Activated naive CD4-positive, alpha-beta T cell (primary cell): Measurements from ENCODE around the gene SLC12A4.
"Not testable (repeated sequence)": the region's sequence is repeated elsewhere in the genome, so short reads cannot be mapped to it uniquely, and the experiment has no call there.

Experiments used
- DNase-seq, 4 experiments: peaks; one replicate each; lab custom pipeline; 2025; lab: John Stamatoyannopoulos, UW

Gene SLC12A4

DNA sequence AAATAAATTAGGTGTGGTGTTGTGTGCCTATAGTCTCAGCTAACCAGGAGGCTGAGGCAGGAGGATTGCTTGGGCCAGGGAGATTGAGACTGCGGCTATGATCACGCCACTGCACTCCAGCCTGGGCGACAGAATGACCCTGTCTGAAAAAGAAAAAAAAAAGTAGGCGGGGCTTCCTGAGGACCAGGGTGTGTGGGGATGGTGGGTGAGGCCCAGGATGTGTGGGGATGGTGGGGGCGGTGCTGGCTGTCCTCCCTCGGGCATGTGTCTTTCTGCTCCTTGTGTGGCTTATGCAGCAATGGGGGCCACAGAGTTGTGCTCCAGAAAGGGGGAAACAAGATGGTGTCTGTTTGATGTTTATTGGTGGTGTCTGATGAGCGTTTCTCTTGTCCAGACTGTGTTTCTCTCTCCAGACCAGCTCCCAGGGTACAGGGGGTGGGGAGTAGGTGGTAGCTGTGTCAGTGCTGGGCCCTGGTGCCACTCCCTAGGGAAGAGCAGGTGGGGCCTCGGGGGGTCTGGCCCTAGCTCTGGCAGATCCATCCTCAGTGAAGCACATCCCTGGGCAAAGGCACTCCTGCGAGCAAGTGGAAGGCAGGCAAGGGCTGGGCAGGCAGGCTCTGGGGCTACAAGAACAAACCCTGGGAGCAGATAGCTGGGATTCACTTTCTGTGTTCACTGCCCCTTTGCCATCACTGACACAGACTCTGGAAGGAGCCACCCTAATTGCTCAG lies 26.8 kb downstream of the SLC12A4 start:
- no peak for DNase-seq

DNA sequence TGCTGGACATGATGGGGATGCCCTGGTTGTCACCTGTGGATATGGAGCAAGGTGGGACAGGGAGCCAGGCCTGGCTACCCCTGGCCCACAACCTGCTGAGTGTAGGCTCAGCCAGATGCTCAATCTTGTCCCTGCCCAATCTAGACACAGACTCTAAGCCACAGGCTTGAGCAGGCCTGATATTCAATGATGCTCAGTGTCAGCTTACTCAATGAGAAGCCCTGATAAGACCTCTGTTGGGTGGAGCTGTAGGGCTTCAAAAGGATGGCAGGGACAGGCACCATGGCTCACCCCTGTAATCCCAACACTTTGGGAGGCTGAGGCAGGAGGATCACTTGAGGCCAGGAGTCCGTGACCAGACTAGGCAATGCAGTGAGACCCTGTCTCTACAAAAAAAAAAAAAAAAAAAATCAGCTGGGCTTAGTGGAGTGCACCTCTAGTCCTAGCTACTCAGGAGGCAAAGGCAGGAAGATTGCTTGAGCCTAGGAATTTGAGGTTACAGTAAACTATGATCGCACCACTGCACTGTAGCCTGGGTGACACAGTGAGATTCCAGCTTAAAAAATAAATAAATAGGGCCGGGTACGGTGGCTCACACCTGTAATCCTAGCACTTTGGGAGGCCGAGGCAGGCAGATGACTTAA lies 27.9 kb downstream of the SLC12A4 start:
- DNase-seq = no peak

DNA sequence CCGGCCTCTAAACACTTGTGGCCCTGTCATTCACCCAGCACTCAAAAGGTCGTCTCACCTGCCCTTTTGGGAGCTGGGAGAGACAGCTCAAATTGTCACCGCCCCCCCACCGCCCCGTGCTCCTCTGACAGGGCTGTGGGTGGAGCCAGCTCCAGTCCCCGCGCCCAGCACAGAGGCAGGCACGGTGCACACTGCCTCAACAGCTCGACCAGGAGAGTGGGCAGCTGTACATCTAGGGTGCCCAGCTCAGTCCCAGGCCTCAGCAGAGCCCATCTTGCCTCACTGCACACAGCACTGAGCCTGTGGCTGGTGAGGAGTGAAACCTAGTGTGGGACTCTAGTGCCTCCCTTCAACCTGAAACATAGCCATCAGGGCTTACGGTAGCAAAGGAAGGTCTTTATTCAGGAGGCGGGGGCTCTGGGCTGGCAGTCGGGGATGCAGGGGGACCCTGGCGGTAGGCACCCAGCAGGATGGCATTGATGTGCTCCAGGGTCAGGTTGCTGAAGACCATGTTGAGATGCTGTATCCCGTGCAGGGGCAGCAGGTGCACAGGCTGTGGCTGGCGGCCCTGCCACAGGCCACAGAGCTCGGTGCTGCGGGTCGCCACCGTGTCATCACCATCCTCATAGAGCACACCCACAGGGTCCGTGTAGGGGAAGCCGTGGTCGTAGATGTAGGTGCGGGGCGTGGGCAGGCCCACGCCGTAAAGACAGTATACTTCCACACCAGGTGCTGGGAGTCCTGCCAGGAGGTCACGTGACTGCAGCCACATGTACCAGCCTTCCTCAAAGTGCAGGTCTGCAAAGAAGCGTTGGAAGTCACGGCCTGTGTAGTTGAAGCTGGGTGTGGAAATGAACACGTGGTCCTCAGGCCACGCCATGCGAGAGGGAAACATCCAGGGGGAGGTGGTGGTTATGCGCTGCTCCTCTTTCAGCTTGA lies 28.7 kb downstream of the SLC12A4 start:
- peak in 2 of 4 experiments; percentile 14 to 36 for DNase-seq

DNA sequence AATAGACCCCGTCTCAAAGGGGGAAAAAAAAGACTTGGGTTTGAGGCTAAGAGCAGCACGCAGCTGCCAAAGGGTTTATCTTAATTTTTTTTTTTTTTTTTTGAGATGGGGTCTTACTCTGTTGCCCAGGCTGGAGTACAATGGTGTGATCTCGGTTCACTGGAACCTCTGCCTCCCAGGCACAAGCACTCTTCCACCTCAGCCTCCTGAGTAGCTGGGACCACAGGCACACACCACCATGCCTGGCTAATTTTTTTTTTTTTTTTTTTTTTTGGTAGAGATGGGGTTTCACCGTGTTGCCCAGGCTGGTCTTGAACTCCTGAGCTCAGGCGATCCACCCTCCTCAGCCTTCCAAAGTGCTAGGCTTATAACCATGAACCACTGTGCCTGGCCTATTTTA lies 30.7 kb downstream of the SLC12A4 start:
- not testable (repeated sequence) for DNase-seq

DNA sequence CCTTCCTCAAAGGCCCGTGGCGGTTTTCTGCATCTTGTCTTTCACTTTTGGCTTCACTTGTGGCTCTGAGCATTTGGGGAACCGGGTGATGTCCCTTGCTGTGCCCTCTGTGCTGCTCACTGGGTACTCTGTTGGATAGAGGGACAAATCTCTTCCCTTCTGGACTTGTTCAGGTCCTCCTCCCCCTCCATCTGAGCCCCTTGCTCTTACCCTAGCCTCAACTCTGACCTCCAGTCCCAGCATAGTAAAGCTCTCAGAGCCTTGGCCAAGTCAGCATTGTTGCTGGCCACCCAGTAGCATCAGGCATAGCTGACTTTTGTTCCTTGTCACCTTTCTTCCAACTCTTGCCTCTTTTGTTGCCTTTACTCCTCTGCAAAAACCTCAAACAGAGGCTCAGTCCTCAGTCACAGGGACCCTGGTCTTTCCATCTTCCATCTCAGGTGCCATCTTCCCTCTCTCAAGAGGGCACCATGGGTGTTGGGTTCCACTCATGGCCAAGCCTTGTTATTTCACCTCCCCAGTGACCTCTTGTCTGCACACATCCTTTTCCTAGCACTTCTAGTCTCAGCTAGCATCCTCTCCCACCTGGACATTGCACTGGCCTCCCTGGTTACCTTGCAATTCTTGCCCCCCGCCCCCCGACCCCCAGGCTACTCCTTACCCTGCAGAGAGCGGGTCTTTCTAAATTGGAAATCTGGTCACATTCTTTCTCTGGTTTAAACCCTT lies 31.4 kb downstream of the SLC12A4 start:
- peak in 1 of 4 experiments; percentile 60 for DNase-seq

DNA sequence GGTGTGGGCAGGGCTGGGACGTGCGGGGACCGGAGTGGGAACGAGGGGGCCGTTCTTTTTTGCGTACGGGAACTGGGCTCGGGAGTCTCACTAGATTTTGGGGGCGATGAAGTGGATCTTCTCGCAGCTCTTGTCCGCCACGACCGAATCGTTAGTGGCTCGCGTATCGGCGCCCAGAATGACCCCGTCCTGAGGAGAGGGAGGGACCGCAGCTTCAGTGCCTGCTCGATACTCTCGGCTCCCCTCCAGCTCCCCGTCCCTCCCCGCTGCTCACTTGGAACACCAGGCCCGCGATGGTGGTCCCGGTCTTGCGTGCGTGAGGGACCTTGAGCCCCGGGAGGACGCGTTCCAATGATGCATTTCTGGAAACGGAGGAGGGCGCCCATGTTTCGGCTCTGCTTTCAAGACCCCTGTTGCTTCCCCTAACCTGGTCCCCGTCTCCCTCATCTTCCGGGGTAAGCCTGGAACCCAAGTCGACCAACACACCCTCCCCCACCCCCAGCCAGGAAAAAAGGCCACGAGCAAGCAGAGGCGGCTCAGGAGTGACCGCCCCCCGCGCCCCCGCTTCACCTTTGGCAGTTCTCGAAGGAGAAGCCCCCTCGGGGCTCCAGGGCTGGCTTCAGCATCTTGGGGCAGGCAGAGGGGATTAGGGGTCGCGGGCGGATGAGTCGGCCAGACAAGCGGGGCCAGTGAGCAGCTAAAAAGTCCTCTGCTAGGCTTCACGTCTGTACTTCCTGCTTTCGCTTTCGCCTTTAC lies 32.1 kb downstream of the SLC12A4 start, which contains the start of gene PSMB10:
TSS of gene PSMB10 (minus strand) at position 727 of the 756 bp plus-strand sequence. CDS start at position 626, 101 bp downstream.
- peak; percentile 30 to 56 (median 44) for DNase-seq

DNA sequence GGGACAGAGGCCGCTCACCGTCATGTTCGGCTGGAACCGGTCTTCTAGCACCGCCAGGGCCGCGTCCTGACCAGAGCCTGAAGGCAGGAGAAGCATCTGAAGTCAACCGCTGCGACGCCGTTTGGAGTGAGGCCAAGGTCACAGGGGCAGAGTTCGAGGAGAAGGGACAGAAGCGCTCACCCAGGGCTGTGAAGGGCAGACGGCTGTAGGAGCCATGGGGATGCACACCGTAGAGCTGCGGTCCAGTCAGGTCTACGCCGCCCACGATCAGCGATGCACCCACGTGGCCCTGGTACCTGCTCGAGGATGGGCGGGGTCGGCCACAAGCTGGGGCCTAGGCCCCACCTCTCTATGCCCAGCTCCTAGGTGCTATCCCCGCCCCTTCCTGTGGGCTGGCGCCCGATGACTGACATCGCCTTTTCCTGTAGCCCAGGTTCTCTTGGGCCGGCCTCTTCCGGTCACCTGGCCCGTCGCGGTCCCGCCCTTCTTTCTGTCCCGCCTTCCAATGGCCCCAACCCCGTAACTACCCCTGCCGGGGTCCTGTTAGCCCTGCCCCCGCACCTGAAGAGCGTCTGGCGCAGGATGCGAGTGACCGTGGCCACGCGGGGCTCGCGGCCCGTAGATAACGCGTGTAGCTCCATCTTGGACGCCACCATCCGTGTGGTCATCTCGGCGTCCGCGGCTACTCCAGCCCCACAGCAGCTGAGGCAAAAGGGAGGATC lies 32.9 kb downstream of the SLC12A4 start:
- peak; percentile 61 to 91 (median 78) for DNase-seq

DNA sequence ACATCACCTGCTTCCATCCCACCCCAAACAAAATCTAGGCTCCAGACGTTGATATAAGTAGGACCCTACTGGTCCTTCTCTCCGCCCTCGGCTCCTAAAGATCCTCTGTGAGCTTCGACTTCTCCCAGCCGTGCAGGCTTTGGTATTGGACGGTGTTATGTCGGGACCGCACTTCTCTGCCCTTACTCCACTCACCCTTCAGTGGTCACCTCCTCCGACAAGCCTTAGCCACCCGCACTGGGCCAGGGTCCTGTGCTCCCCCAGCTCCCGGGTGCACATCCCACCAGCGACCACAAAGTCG lies 33.4 kb downstream of the SLC12A4 start:
- DNase-seq = no peak

DNA sequence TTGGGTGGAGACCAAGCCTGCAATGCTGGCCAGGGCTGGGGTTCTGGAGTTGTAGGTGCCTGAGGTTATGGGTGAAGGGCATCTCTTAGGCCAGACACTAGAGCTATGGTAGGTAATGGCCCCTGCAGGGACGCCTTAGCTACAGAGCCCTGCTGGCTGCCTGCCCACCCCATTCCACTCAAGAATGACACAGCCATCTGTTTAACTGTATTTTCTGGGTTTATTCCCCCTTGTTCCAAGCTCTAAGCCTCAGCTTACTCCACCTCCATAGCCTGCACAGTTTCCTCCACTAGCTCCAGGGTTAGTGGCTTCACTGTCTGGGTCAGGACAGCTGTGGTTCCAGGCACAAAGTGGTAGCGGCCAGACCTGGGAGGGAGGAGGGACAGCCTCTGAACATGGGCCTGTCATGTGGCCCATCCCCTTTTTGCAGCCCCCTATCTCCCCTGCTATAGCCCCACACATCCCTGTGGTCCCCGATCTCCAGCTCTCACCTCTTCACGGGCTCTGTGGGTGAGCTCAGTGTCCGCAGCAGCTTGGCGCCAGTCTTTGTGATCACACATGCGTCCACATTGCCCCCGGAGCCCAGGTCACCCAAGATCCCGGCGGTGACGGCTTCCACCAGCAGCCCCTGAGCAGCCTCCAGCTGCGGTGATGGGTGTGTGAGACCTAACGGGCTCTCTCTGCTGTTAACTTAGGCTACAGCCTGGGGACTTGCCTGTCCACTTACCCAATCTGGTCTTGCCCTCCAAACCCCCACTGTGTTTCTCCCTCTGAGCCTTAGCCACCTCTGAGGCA lies 33.9 kb downstream of the SLC12A4 start:
- DNase-seq = no peak

DNA sequence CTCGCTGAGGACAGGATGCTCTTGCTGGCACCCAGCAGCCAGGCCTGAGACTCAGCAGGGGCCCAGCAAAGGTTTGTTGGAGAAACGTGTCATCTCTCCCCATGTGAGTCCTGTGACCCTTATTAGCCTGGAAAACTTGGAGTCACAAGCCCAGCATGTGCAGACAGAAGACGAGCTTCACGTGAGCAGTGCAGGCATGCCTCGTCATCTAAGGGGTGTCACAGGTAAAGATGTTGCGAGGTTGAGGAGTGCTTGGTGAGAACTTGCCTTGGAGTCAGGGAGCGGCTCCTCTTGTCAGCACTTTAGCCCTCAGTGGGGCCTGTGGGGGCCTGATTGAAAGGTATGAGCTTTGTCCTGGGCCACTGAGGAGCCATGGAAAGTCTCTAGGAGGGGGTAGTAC lies 34.6 kb downstream of the SLC12A4 start:
- no peak for DNase-seq

DNA sequence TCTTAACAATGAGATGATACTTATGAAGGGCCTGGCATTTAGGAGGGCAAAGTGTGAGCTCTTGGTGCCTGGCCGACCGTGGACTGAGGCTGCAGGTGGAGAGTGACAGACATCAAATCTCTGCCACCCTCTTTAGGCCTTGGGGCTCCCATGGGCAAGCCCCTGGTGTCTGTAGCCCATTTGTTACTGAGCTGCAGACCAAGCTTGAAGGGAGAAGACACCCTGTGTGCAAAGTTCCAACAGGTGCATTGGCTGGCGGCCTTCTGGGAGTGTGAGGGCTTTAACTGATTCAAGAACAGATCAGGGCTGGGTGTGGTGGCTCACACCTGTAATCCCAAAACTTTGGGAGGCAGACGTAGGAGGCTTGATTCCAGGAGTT lies 36.0 kb downstream of the SLC12A4 start:
- DNase-seq = no peak

DNA sequence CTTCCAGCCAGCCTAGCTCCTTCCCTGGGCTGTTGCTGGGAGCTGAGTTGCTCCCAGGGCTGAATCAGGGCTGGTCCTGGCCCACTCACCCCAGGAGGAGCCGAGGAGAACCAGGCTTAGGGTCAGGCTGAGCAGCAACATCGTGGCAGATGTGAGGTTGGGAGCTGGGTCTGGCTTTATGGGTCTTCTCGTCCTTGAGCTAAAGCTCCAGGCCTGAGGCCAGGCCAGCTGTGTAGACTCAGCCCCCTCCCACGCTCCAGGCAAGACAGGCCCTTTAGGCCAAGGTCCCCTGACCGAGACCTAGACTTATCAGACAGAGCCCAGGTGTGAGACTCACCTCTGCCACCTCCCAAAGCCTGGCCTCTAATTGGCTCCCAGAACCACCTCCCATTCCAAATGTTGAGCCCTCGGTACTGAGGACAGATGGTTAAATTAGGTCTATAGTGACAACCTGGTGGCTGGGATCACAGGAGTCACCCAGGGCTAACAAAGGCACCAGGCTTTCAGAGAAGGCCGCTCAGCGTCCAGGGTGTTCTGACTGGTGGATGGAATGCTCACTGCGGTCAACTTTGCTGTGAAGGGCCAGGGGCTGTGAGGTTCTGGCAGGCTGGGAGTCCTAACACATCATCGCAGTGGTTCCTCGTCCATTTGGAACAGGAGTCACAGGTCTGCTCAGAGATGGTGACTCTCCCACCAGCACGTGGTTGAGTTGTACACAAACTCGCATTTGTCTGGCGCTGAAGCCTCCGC lies 36.5 kb downstream of the SLC12A4 start, which contains the start of gene CTRL:
TSS of gene CTRL (minus strand) at position 151 of the 750 bp plus-strand sequence. CDS start at position 141, 10 bp downstream.
- DNase-seq = no peak

DNA sequence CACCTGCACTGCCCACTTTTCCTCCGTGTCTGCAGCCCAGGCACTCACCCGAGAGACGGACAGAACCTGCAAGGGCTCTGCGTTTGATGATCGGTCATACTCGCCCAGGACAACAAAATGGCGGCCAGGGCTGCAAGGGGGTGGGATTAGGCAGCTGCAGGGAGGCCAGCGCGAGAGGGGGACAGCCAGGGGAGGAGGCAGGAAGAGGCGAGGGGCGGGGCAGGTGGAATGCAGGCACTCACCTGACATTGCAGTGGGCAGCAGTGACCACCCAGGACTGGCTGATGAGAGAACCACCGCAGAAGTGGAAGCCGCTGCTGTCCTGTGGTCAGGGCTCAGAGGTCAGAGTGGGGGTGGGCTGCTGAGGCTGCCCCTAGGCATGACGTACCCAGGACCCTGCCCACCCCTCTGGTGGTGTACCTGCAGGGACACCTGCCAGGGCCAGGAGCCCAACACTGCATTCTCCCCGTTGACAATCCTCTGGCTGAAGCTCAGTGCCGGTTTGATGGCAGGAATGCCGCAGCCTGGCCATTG lies 37.7 kb downstream of the SLC12A4 start:
- DNase-seq = no peak

DNA sequence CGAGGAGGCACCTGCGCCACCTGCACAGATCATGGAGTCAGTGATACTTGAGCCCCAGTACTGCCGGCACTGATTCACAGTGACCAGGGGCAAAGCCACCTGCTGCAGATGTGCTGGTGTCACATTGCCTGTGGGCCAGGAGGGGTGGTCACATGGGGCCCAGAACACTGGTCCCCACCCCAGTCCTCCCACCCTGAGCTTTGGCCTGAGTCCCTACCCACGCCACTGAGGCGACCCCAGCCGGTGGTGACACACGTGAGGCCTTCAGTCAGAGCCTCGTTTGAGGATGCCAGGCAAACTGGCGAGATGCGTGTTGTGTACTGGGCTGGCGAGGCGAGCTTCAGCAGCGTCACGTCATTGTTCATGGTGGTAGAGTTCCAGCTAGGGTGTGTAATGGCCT lies 38.2 kb downstream of the SLC12A4 start:
- DNase-seq = no peak

DNA sequence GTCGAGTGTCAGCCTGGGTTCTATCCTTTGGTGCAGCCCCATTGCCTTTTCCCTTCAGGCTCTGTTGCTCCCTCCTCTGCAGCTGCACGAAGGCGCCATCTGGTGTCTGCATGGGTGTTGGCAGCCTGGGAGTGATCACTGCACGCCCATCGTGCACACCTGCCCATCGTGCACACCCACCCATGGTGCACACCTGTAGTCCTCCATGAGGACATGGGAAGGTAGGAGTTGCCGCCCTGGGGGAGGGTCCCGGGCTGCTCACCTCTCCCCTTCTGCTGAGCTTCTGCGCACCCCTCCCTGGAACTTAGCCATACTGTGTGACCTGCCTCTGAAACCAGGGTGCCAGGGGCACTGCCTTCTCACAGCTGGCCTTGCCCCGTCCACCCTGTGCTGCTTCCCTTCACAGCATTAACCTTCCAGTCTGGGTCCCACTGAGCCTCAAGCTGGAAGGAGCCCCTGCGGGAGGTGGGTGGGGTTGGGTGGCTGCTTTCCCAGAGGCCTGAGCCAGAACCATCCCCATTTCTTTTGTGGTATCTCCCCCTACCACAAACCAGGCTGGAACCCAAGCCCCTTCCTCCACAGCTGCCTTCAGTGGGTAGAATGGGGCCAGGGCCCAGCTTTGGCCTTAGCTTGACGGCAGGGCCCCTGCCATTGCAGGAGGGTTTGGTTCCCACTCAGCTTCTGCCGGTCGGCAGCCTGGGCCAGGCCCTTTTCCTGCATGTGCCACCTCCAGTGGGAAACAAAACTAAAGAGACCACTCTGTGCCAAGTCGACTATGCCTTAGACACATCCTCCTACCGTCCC lies 39.7 kb downstream of the SLC12A4 start:
- peak; percentile 35 to 67 (median 60) for DNase-seq

DNA sequence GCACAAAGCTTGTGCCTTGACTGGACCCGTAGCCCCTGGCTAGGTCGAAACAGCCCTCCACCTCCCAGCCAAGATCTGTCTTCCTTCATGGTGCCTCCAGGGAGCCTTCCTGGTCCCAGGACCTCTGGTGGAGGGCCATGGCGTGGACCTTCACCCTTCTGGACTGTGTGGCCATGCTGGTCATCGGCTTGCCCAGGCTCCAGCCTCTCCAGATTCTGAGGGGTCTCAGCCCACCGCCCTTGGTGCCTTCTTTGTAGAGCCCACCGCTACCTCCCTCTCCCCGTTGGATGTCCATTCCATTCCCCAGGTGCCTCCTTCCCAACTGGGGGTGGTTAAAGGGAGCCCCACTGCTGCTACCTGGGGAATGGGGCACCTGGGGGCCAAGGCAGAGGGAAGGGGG lies 40.3 kb downstream of the SLC12A4 start:
- no peak for DNase-seq

DNA sequence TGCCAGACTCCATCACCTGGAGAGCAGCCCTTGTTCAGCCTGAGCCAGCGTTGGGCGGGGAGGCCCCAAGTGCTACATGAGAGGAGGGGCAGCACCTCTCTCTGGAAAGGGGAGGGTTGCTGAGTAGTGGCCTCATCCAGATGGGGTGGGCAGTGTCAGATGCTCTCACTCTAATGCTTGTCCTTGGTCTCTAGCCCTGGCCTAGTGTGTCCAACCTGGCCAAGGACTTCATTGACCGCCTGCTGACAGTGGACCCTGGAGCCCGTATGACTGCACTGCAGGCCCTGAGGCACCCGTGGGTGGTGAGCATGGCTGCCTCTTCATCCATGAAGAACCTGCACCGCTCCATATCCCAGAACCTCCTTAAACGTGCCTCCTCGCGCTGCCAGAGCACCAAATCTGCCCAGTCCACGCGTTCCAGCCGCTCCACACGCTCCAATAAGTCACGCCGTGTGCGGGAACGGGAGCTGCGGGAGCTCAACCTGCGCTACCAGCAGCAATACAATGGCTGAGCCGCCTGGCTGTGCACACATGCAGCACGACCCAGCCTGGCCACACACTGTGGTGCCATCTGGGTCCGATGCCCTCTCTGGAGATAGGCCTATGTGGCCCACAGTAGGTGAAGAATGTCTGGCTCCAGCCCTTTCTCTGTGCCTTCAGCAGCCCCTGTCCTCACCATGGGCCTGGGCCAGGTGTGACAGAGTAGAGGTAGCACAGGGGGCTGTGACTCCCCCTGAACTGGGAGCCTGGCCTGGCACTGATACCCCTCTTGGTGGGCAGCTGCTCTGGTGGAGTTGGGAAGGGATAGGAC lies 41.1 kb downstream of the SLC12A4 start:
- no peak for DNase-seq
